Activated CD4-positive, alpha-beta T cell treated with anti-CD3 and anti-CD28 coated beads, Interleukin-2, amount 10 ng/mL, durations not matched to agents 7 days and 5 days (primary cell): ENCODE measurements around the gene ZNF285. TPM values are rescaled to one million over a fixed set of nuclear protein-coding genes. Genes with fewer than 3 reads are reported as not detected.
"Not testable (repeated sequence)": the region's sequence is repeated elsewhere in the genome, so short reads cannot be mapped to it uniquely, and the experiment has no call there.

Source experiments
- CTCF ChIA-PET: fragments of 350-600 bp; sonication (Branson Sonifier 250); formaldehyde crosslinking; loops from one replicate; lab custom pipeline; 2021; ENCODE audit warnings: antibody characterized with exemption; lab: Charles Lee
- POLR2A ChIA-PET: fragments of 350-600 bp; sonication (Branson Sonifier 250); formaldehyde crosslinking; loops from one replicate; lab custom pipeline; 2021; ENCODE audit warnings: antibody characterized with exemption; lab: Charles Lee
- DNase-seq: peaks from one replicate; pipeline ENCODE4 v3.0.0-alpha.2; 2020
- H3K27ac Mint-ChIP-seq: one replicate; pipeline ENCODE4 v1.8.0; 2021; ENCODE audit warnings: mild to moderate bottlenecking, moderate library complexity, mixed read lengths
- H3K27me3 Mint-ChIP-seq: one replicate; pipeline ENCODE4 v1.8.0; 2021; ENCODE audit warnings: mixed read lengths
- H3K36me3 Mint-ChIP-seq: one replicate; pipeline ENCODE4 v1.8.0; 2021; ENCODE audit warnings: low read depth, mixed read lengths
- H3K4me1 Mint-ChIP-seq: one replicate; pipeline ENCODE4 v1.8.0; 2021; ENCODE audit warnings: mixed read lengths
- H3K4me3 Mint-ChIP-seq: one replicate; pipeline ENCODE4 v1.8.0; 2021; ENCODE audit warnings: mild to moderate bottlenecking, moderate library complexity, mixed read lengths
- H3K9me3 Mint-ChIP-seq: one replicate; pipeline ENCODE4 v1.8.0; 2021; ENCODE audit warnings: mixed read lengths
- total RNA-seq, 2 experiments: library from RNA; stranded (reverse); gene quantifications; one replicate each; pipeline ENCODE4 v1.2.3, GENCODE V29; 2021

ZNF285 gene
- total RNA-seq, 2 experiments from 2014 or later, result 1.4 to 2.2 TPM

DNA sequence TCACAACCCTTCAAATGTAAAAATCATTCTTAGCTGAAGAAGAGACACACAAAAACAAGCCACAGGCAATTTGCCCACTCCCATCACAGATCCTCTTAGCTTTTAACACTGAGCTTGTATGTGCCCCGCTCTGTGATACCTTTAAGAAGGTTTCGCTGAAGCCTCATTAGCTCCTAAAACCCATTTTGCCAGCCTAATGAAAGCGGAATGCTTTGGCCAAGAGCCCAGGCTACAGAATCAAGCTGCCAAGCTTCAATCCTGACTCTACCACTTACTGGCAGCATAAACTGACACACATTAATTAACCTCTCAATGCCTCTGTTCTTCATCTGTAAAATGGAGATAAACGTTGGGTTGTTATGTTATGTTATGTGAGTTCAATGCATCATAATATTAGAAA is 55.4 kb downstream of the ZNF285 start:
- CTCF ChIA-PET, result no interaction called here
- H3K27me3 Mint-ChIP-seq, result no peaks in the 10 kb centered on the region
- peaks cover 31% of the 10 kb centered on the region for H3K9me3 Mint-ChIP-seq
- no peak for DNase-seq
- H3K36me3 Mint-ChIP-seq, result no peaks in the 10 kb centered on the region
- no peak overlapping the region for H3K27ac Mint-ChIP-seq
- no peaks in the 10 kb centered on the region for H3K4me1 Mint-ChIP-seq
- no peak overlapping the region for H3K4me3 Mint-ChIP-seq
- POLR2A ChIA-PET, result no interaction called here

DNA sequence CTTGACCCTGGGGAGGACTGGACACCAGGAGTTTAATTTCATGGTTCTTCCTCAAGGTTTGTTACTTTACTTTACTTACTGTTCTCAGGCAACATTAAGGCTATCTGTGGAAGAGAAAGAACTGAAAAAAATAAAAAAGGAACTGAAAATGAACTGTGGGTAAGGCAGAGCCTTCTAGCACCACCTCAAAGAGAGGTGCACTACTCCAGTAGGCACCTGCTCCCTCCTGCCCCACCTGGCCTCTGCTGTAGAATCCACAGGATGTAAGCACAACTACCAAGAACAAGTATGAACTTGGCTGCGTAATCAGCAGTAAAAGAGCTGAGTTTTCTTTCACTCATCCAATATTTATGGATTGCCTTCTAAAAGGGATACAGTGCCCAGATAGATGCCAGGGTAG is 57.2 kb downstream of the ZNF285 start:
- POLR2A ChIA-PET, result no interaction called here
- no peaks in the 10 kb centered on the region for H3K27me3 Mint-ChIP-seq

DNA sequence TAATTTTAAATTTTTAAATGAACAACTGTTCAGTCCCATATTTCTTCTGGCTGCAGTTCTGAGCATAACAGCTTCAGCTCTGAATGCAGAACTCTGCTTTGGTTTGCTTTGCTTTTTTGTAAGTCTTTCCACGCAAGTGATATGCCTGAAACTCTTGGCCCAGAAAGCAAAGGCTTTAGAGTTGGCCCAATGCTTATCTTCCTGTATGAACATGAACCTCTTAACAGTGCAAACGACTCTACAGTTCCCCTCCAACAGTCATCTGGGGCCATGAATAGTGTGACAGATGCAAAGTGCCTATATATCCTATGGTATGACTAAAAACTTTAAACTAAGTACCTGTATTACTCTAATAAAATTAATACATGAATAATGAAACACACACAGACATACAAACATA is 59.6 kb downstream of the ZNF285 start:
- no peak overlapping the region for H3K27ac Mint-ChIP-seq
- POLR2A ChIA-PET, result no interaction called here

More for the DNA sequence above, 57.2 kb downstream of the ZNF285 start:
- H3K9me3 Mint-ChIP-seq, result peaks cover 23% of the 10 kb centered on the region
- H3K4me3 Mint-ChIP-seq, result no peak overlapping the region
- CTCF ChIA-PET, result interaction anchor here (1.0 kb wide), 1 partner anchor 109 kb away, joined by 3 read pairs; no protein-coding TSS in a partner anchor
- H3K36me3 Mint-ChIP-seq, result no peaks in the 10 kb centered on the region
- no peak overlapping the region for H3K27ac Mint-ChIP-seq
- no peak for DNase-seq
- no peaks in the 10 kb centered on the region for H3K4me1 Mint-ChIP-seq

DNA sequence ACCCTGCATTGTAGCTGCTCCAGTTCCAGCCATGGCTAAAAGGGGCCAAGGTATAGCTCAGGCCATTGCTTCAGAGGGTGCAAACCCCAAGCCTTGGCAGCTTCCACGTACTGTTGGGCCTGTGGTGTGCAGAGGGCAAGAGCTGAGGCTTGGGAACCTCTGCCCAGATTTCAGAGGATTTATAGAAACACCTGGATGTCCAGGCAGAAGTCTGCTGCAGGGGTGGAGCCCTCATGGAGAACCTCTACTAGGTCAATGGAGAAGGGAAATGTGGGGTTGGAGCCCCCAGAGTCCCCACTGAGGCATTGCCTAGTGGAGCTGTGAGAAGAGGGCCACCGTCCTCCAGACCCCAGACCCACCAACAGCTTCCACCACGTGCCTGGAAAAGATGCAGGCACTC is 66.8 kb downstream of the ZNF285 start:
- DNase-seq, CTCF ChIA-PET, H3K27ac Mint-ChIP-seq, H3K4me1 Mint-ChIP-seq, H3K27me3 Mint-ChIP-seq, POLR2A ChIA-PET, H3K4me3 Mint-ChIP-seq, H3K36me3 Mint-ChIP-seq: not testable (repeated sequence)
- H3K9me3 Mint-ChIP-seq, result peaks cover 50% of the 10 kb centered on the region

More for the DNA sequence above, 59.6 kb downstream of the ZNF285 start:
- H3K4me1 Mint-ChIP-seq, result no peaks in the 10 kb centered on the region
- no peaks in the 10 kb centered on the region for H3K27me3 Mint-ChIP-seq
- no peak overlapping the region for H3K4me3 Mint-ChIP-seq
- CTCF ChIA-PET, result no interaction called here
- peaks cover 24% of the 10 kb centered on the region for H3K9me3 Mint-ChIP-seq
- no peak for DNase-seq
- H3K36me3 Mint-ChIP-seq, result no peaks in the 10 kb centered on the region

Other genes starting within 250 kb of the ZNF285 start
- gene ZNF226, start 236.5 kb downstream of the ZNF285 start, total RNA-seq, result 10 to 100 TPM; 18.4 to 20.4 TPM
- 10 to 100 TPM; 29.8 to 30.7 TPM for gene ZNF227, start 189.1 kb downstream of the ZNF285 start, total RNA-seq
- gene ZNF233, start 141.7 kb downstream of the ZNF285 start, total RNA-seq, result under 1 TPM; 0.69 to 0.85 TPM
- 1 to 10 TPM; 4.9 to 5.5 TPM for gene ZNF235, start 96.6 kb downstream of the ZNF285 start, total RNA-seq
- not detected for gene ZNF112, start 44.9 kb downstream of the ZNF285 start, total RNA-seq
- under 1 TPM; 0.60 to 0.77 TPM for gene ZNF229, start 46.9 kb upstream of the ZNF285 start, total RNA-seq
- gene ZNF180, start 98.9 kb upstream of the ZNF285 start, total RNA-seq, result 10 to 100 TPM in 1 of 2 experiments, 1 to 10 TPM in 1; 9.6 to 11.7 TPM
- gene CEACAM20, start 128.1 kb upstream of the ZNF285 start, total RNA-seq, result not detected
- gene IGSF23, start 212.0 kb upstream of the ZNF285 start, total RNA-seq, result not detected
- 1 to 10 TPM; 1.9 TPM for gene PVR, start 242.3 kb upstream of the ZNF285 start, total RNA-seq